H1 (cell line): Measurements from ENCODE around the gene ZMPSTE24. TPM values are rescaled to one million over a fixed set of nuclear protein-coding genes. Genes with fewer than 3 reads are reported as not detected.

Experiments
- CTCF ChIA-PET: fragments of 300-600 bp; sonication (Branson Sonifier 250); formaldehyde crosslinking; loops from one replicate; lab custom pipeline; 2021; ENCODE audit not compliant: partially characterized antibody; lab: Charles Lee
- POLR2A ChIA-PET: fragments of 300-600 bp; sonication (Branson Sonifier 250); formaldehyde crosslinking; loops from one replicate; lab custom pipeline; 2021; ENCODE audit warnings: inconsistent platforms; ENCODE audit not compliant: partially characterized antibody; lab: Charles Lee
- DNase-seq, 2 experiments: peaks; one replicate each; pipeline versions ENCODE4 v3.0.0 to v3.0.0-alpha.2; 2010 to 2022; ENCODE audit warnings: low spot score in 2 of 2, low read depth in 1 of 2, mixed read lengths in 1 of 2
- FAIRE-seq: peaks from 2 replicates; lab custom pipeline; 2011; peaks lifted over from hg19 to GRCh38; lab: Jason Lieb, UNC
- H2AFZ ChIP-seq: 2 replicates; pipeline ENCODE4 v1.8.1; 2012; ENCODE audit warnings: low read length, inconsistent platforms
- H2AK5ac ChIP-seq: 2 replicates; pipeline ENCODE4 v1.6.1; 2013; ENCODE audit warnings: low read depth, low read length
- H2BK120ac ChIP-seq: replicated peaks from 2 replicates; pipeline ENCODE3; 2013; ENCODE audit warnings: low read depth, low read length, inconsistent platforms
- H2BK12ac ChIP-seq: 2 replicates; pipeline ENCODE4 v1.6.1; 2013; ENCODE audit warnings: low read depth, low read length
- H2BK15ac ChIP-seq: 2 replicates; pipeline ENCODE4 v1.6.1; 2013; ENCODE audit warnings: low read length
- H2BK20ac ChIP-seq: 2 replicates; pipeline ENCODE4 v1.6.1; 2013; ENCODE audit warnings: low read length
- H2BK5ac ChIP-seq: 2 replicates; pipeline ENCODE4 v1.6.1; 2013; ENCODE audit warnings: low read depth, low read length
- H3K14ac ChIP-seq: 2 replicates; pipeline ENCODE4 v1.6.1; 2013; ENCODE audit warnings: inconsistent platforms; ENCODE audit not compliant: insufficient read length
- H3K18ac ChIP-seq: 2 replicates; pipeline ENCODE4 v1.6.1; 2013; ENCODE audit warnings: low read length; ENCODE audit errors: extremely low read depth
- H3K23ac ChIP-seq: 2 replicates; pipeline ENCODE4 v1.6.1; 2013; ENCODE audit warnings: inconsistent platforms; ENCODE audit not compliant: insufficient read length
- H3K23me2 ChIP-seq: 2 replicates; pipeline ENCODE4 v1.6.1; 2013; ENCODE audit warnings: low read depth, low read length
- H3K27ac ChIP-seq: 2 replicates; pipeline ENCODE4 v1.6.1; 2011; ENCODE audit warnings: low read depth, low read length, inconsistent platforms
- H3K27me3 ChIP-seq, 4 experiments: replicated peaks in 1 of 4; 1 replicate in 1 of 4; 2 replicates in 3 of 4; pipeline versions ENCODE4 v1.6.1 to v1.8.1; 2011 to 2013; ENCODE audit warnings: low read length in 3 of 4, mild to moderate bottlenecking in 3 of 4, inconsistent platforms in 2 of 4, mixed read lengths in 2 of 4, moderate library complexity in 1 of 4; ENCODE audit not compliant: control insufficient read depth in 3 of 4, insufficient read depth in 3 of 4; ENCODE audit errors: extremely low read depth in 1 of 4
- H3K36me3 ChIP-seq, 4 experiments: 2 replicates each; pipeline versions ENCODE4 v1.6.1 to v1.8.1; 2011 to 2013; ENCODE audit warnings: mild to moderate bottlenecking in 4 of 4, low read length in 3 of 4, moderate library complexity in 2 of 4, control low read depth in 1 of 4, inconsistent platforms in 1 of 4; ENCODE audit not compliant: insufficient read depth in 4 of 4, control insufficient read depth in 2 of 4
- H3K4ac ChIP-seq: replicated peaks from 2 replicates; pipeline ENCODE3; 2013; ENCODE audit warnings: low read length, low read depth, mixed read lengths, inconsistent platforms; ENCODE audit not compliant: insufficient read length
- H3K4me1 ChIP-seq, 4 experiments: replicated peaks in 1 of 4; 1 replicate in 1 of 4; 2 replicates in 3 of 4; pipeline versions ENCODE4 v1.6.1 to v1.8.1; 2011 to 2013; ENCODE audit warnings: low read length in 3 of 4, inconsistent platforms in 2 of 4, mixed read lengths in 1 of 4; ENCODE audit not compliant: insufficient read depth in 4 of 4, control insufficient read depth in 3 of 4
- H3K4me2 ChIP-seq, 2 experiments: 2 replicates each; pipeline versions ENCODE4 v1.6.1 to v1.8.1; 2011 to 2013; ENCODE audit warnings: low read depth in 2 of 2, low read length in 2 of 2, control low read depth in 1 of 2, inconsistent platforms in 1 of 2, mild to moderate bottlenecking in 1 of 2; ENCODE audit not compliant: insufficient read depth in 1 of 2
- H3K4me3 ChIP-seq, 4 experiments: fragments of 200-600, 300-600 bp in 1 of 4; sonication (generic), shearing (Covaris generic), sonication (Bioruptor Twin) in 1 of 4; 2 replicates each; pipeline versions ENCODE4 v1.5.1 to v1.8.1; 2011 to 2016; ENCODE audit warnings: low read length in 4 of 4, low read depth in 3 of 4, control low read depth in 2 of 4, inconsistent platforms in 2 of 4, mild to moderate bottlenecking in 2 of 4, mixed read lengths in 1 of 4, moderate library complexity in 1 of 4; ENCODE audit not compliant: insufficient read depth in 2 of 4; ENCODE audit errors: extremely low read depth in 1 of 4
- H3K56ac ChIP-seq: replicated peaks from 2 replicates; pipeline ENCODE3; 2013; ENCODE audit warnings: low read depth, mild to moderate bottlenecking, mixed read lengths, low read length, inconsistent platforms; ENCODE audit not compliant: insufficient read length
- H3K79me1 ChIP-seq: 2 replicates; pipeline ENCODE4 v1.6.1; 2013; ENCODE audit warnings: low read depth, low read length, control low read depth
- H3K79me2 ChIP-seq, 2 experiments: 2 replicates each; pipeline versions ENCODE4 v1.6.1 to v1.8.1; 2012 to 2013; ENCODE audit warnings: low read length in 2 of 2, mild to moderate bottlenecking in 2 of 2, inconsistent platforms in 1 of 2; ENCODE audit not compliant: insufficient read depth in 2 of 2, control insufficient read depth in 1 of 2
- H3K9ac ChIP-seq, 4 experiments: replicated peaks in 1 of 4; 1 replicate in 1 of 4; 2 replicates in 3 of 4; pipeline versions ENCODE4 v1.6.1 to v1.8.1; 2011 to 2013; ENCODE audit warnings: low read depth in 3 of 4, low read length in 3 of 4, control low read depth in 2 of 4, mild to moderate bottlenecking in 2 of 4, moderate library complexity in 2 of 4, inconsistent platforms in 1 of 4; ENCODE audit errors: extremely low read depth in 1 of 4
- H3K9me3 ChIP-seq, 2 experiments: 2 replicates each; pipeline versions ENCODE4 v1.6.1 to v1.8.1; 2012 to 2013; ENCODE audit warnings: mild to moderate bottlenecking in 2 of 2, moderate library complexity in 2 of 2, control low read depth in 1 of 2, inconsistent platforms in 1 of 2, low read depth in 1 of 2, low read length in 1 of 2, mixed read lengths in 1 of 2; ENCODE audit not compliant: insufficient read depth in 2 of 2
- H4K20me1 ChIP-seq, 2 experiments: replicated peaks in 1 of 2; 2 replicates each; pipeline versions ENCODE3 to v1.8.1; 2011 to 2013; ENCODE audit warnings: inconsistent platforms in 2 of 2, low read length in 2 of 2, mild to moderate bottlenecking in 1 of 2; ENCODE audit not compliant: insufficient read depth in 2 of 2, control insufficient read depth in 1 of 2
- H4K5ac ChIP-seq: 2 replicates; pipeline ENCODE4 v1.6.1; 2013; ENCODE audit warnings: low read length, low read depth, mixed read lengths, inconsistent platforms; ENCODE audit not compliant: insufficient read length
- H4K8ac ChIP-seq: 2 replicates; pipeline ENCODE4 v1.8.0; 2013; ENCODE audit warnings: mild to moderate bottlenecking, moderate library complexity, low read length, inconsistent platforms; ENCODE audit not compliant: insufficient read depth; ENCODE audit errors: extremely low read depth
- H4K91ac ChIP-seq: replicated peaks from 2 replicates; pipeline ENCODE3; 2013; ENCODE audit warnings: low read length, mixed read lengths, inconsistent platforms; ENCODE audit not compliant: insufficient read length
- ASH2L ChIP-seq: fragments of 200-600, 300-600 bp; sonication (generic); IDR thresholded peaks from one replicate; pipeline ENCODE4 v1.7.1; 2017; ENCODE audit warnings: low read length
- CBX5 ChIP-seq: fragments of 300-800, 300-1000 bp; sonication (generic); IDR thresholded peaks from 2 replicates; pipeline ENCODE4 v1.7.1; 2016; ENCODE audit warnings: antibody characterized with exemption, low read length, low read depth
- CHD1 ChIP-seq: IDR thresholded peaks from 2 replicates; pipeline ENCODE4 v1.6.1; 2012; ENCODE audit warnings: low read depth, low read length, improper control_type of control experiment
- EGR1 ChIP-seq: IDR thresholded peaks from 2 replicates; pipeline ENCODE4 v1.6.1; 2011; ENCODE audit warnings: low read depth, low read length, borderline replicate concordance
- EP300 ChIP-seq, 2 experiments: IDR thresholded peaks; 1 replicate in 1 of 2; 2 replicates in 1 of 2; pipeline ENCODE4 v1.6.1; 2011 to 2012; ENCODE audit warnings: low read depth in 2 of 2, low read length in 2 of 2, mild to moderate bottlenecking in 2 of 2, borderline replicate concordance in 1 of 2, inconsistent platforms in 1 of 2, moderate library complexity in 1 of 2
- GTF2F1 ChIP-seq: IDR thresholded peaks from 2 replicates; pipeline ENCODE4 v1.6.1; 2012; ENCODE audit warnings: low read depth, low read length, improper control_type of control experiment, borderline replicate concordance
- NANOG ChIP-seq: IDR thresholded peaks from 2 replicates; pipeline ENCODE4 v1.6.1; 2011; ENCODE audit warnings: low read length, low read depth, mild to moderate bottlenecking, inconsistent platforms; ENCODE audit not compliant: insufficient read depth, poor library complexity, severe bottlenecking
- POU5F1 ChIP-seq: IDR thresholded peaks from 2 replicates; pipeline ENCODE4 v1.6.1; 2011; ENCODE audit warnings: low read depth, mild to moderate bottlenecking, low read length, moderate library complexity
- SAP30 ChIP-seq: fragments of 300-600 bp; sonication (generic); IDR thresholded peaks from 2 replicates; pipeline ENCODE4 v1.7.1; 2012; ENCODE audit warnings: low read length, moderate library complexity, mild to moderate bottlenecking, inconsistent platforms; ENCODE audit not compliant: insufficient read depth, insufficient replicate concordance
- SIRT6 ChIP-seq: IDR thresholded peaks from one replicate; pipeline ENCODE4 v1.7.1; 2012; ENCODE audit warnings: low read length, inconsistent platforms
- WGBS, 2 experiments: shearing (Covaris generic) in 1 of 2; methylation state at CpG; one replicate each; pipeline versions ENCODE4 v1.1.6 to v1.1.7; 2013 to 2015; ENCODE audit warnings: low lambda C conversion rate in 2 of 2, mixed read lengths in 2 of 2, inconsistent platforms in 1 of 2, low coverage in 1 of 2, missing lambda C conversion rate in 1 of 2; ENCODE audit not compliant: insufficient replicate concordance in 2 of 2, insufficient coverage in 1 of 2, insufficient read length in 1 of 2; ENCODE audit errors: extremely low coverage in 1 of 2, missing lambda C conversion rate in 1 of 2; 5-methylcytosine and 5-hydroxymethylcytosine counted together
- polyA plus RNA-seq, 7 experiments: library from polyadenylated mRNA; depleted of rRNA in 3 of 7; stranded (reverse) in 5 of 7; unstranded in 2 of 7; fragments of >200 nt in 5 of 7; fragments of 200-250 nt in 2 of 7; gene quantifications; 1 replicate in 5 of 7; 2 replicates in 1 of 7; 4 replicates in 1 of 7; pipeline versions ENCODE4 v1.2.1 to v1.2.3, GENCODE V29; 2011 to 2013; ENCODE audit warnings: missing spikeins in 2 of 7, mixed read lengths in 2 of 7
- total RNA-seq: library from RNA; stranded (reverse); fragmentation: NEBNext Ultra II Directional; extraction: Animal tissue kit (Norgen Biotek cat#: 25700); gene quantifications from 2 replicates; pipeline ENCODE4 v1.2.1, GENCODE V29; 2021

ZMPSTE24 gene
- total and polyA plus RNA-seq, 2 of the 8 experiments (the other 6 are each of a cell fraction or from before 2014, with no cell fraction given), result 12.7 to 42.9 TPM

DNA sequence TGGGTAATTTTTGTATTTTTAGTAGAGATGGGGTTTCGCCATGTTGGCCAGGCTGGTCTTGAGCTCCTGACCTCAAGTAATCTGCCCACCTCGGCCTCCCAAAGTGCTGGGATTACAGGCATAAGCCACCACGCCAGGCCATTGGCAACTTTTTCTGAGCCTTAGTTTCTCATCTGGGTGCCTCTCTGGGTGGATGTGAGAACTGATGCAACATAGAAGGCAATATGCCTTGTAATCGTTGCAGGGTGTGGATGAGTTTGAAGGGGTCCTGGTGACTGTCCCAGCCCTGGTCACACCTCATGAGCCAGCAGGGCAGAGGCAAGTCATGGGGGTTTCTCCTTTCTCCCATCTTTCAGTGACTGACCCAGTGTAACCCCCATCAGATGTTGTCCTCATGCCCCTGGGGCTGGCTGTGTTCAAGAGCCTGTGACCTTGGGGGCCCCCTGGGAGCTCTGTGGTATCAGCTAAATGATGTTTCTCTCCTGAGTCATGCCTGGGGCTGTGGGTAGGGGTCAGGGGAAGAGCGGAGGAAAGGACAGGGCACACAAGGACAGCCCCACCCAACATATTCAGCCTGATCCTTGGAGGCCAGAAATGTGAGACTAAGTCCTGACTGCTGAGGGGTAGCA is 55.4 kb downstream of the ZMPSTE24 start:
- no peak overlapping the region for H4K8ac ChIP-seq
- H2BK120ac ChIP-seq, result no peak overlapping the region
- no peaks in the 10 kb centered on the region for H3K79me2 ChIP-seq
- DNase-seq (no peak), FAIRE-seq (no peak)
- peaks cover 0 to 3% of the 10 kb centered on the region in 2 experiments for H4K20me1 ChIP-seq
- no peaks in the 10 kb centered on the region for H3K9me3 ChIP-seq
- H3K4me1 ChIP-seq, result peaks cover 8 to 18% (median 11%) of the 10 kb centered on the region in 4 experiments
- TF ChIP-seq CHD1 (no peak), GTF2F1 (no peak), POU5F1 (no peak), ASH2L (no peak), SAP30 (no peak), CBX5 (no peak), EP300 (IDR thresholded peaks at IDR 0.05; ENCODE audit: borderline replicate concordance in 1 of 2, low read depth in 2 of 2, low read length in 2 of 2) (no peak), SIRT6 (no peak), NANOG (no peak), EGR1 (no peak)
- H2AK5ac ChIP-seq, result no peak overlapping the region
- H3K9ac ChIP-seq, result no peak overlapping the region
- H3K56ac ChIP-seq, result no peak overlapping the region
- H3K4ac ChIP-seq, result no peak overlapping the region
- H4K91ac ChIP-seq, result no peak overlapping the region
- no peak overlapping the region for H2BK12ac ChIP-seq
- H3K14ac ChIP-seq, result no peak overlapping the region
- no peak overlapping the region for H3K18ac ChIP-seq
- peaks cover 20 to 50% (median 44%) of the 10 kb centered on the region in 4 experiments for H3K27me3 ChIP-seq
- no peaks in the 10 kb centered on the region for H3K79me1 ChIP-seq
- no peak overlapping the region for H2BK5ac ChIP-seq
- H3K4me2 ChIP-seq, result no peak overlapping the region
- H3K23ac ChIP-seq, result no peak overlapping the region
- no peak overlapping the region for H3K4me3 ChIP-seq
- peaks cover 0 to 5% (median 0%) of the 10 kb centered on the region in 4 experiments; a peak in 1 of 8 replicates for H3K36me3 ChIP-seq
- peaks cover 20% of the 10 kb centered on the region; the same call in 1 of the 2 replicates for H3K23me2 ChIP-seq
- H2BK15ac ChIP-seq, result no peak overlapping the region
- H2BK20ac ChIP-seq, result no peak overlapping the region
- H2AFZ ChIP-seq, result no peak overlapping the region
- 93% methylated on average over 2 of the region's 5 CpGs; no CpG with 5 or more reads in 1 of the 2 experiments for WGBS, 2 experiments
- H3K27ac ChIP-seq, result no peak overlapping the region
- ChIA-PET CTCF (interaction anchor here (1.1 to 10.4 kb wide), 5 partner anchors 8 to 170 kb away, joined by 3 to 144 read pairs (median 16); no protein-coding TSS in a partner anchor), POLR2A (interaction anchor here (2.8 kb wide), 1 partner anchor 17 kb away, joined by 8 read pairs; no protein-coding TSS in a partner anchor)
- H4K5ac ChIP-seq, result no peak overlapping the region
